DOHH2 (cell line): Measurements from ENCODE around the gene GIT1.

Experiments
- H3F3A ChIP-seq: fragments of 200-600 bp; sonication (generic), shearing (Covaris generic); 2 replicates; pipeline ENCODE4 v1.6.0; 2016; ENCODE audit warnings: antibody characterized with exemption, mild to moderate bottlenecking; ENCODE audit not compliant: control insufficient read depth, insufficient read depth
- H3K27ac ChIP-seq: fragments of 200-600 bp; sonication (generic); 2 replicates; pipeline ENCODE4 v1.5.1; 2014; ENCODE audit warnings: low read depth, mild to moderate bottlenecking, low read length, moderate library complexity
- H3K27me3 ChIP-seq: fragments of 200-600 bp; sonication (generic); 2 replicates; pipeline ENCODE4 v1.6.1; 2014; ENCODE audit warnings: mild to moderate bottlenecking, low read length, mixed read lengths; ENCODE audit not compliant: control insufficient read depth
- H3K36me3 ChIP-seq: fragments of 200-600 bp; sonication (generic); 2 replicates; pipeline ENCODE4 v1.6.1; 2014; ENCODE audit warnings: mild to moderate bottlenecking, low read length, moderate library complexity, mixed read lengths; ENCODE audit not compliant: control insufficient read depth
- H3K4me1 ChIP-seq: fragments of 200-600 bp; sonication (generic); 2 replicates; pipeline ENCODE4 v1.6.1; 2014; ENCODE audit warnings: mild to moderate bottlenecking, low read length, mixed read lengths; ENCODE audit not compliant: control insufficient read depth
- H3K4me2 ChIP-seq: fragments of 200-600 bp; sonication (generic); 2 replicates; pipeline ENCODE4 v1.6.0; 2014; ENCODE audit warnings: mild to moderate bottlenecking, low read length, moderate library complexity
- H3K4me3 ChIP-seq: fragments of 200-600 bp; sonication (generic); 2 replicates; pipeline ENCODE4 v1.5.1; 2014; ENCODE audit warnings: mild to moderate bottlenecking, low read length, mixed read lengths
- H3K79me2 ChIP-seq: fragments of 200-600 bp; sonication (generic); 2 replicates; pipeline ENCODE4 v1.6.1; 2014; ENCODE audit warnings: mild to moderate bottlenecking, low read length, mixed read lengths; ENCODE audit not compliant: control insufficient read depth
- H3K9me2 ChIP-seq: fragments of 200-600 bp; sonication (generic); replicated peaks from 2 replicates; pipeline ENCODE4 v1.6.1; 2014; ENCODE audit warnings: mild to moderate bottlenecking, low read length, mixed read lengths; ENCODE audit not compliant: control insufficient read depth
- H3K9me3 ChIP-seq: fragments of 200-600 bp; sonication (generic); 2 replicates; pipeline ENCODE4 v1.6.1; 2014; ENCODE audit warnings: antibody characterized with exemption, low read length, mixed read lengths; ENCODE audit not compliant: control insufficient read depth, insufficient read depth
- H4K20me1 ChIP-seq: fragments of 200-600 bp; sonication (generic); 2 replicates; pipeline ENCODE4 v1.6.0; 2014; ENCODE audit warnings: low read depth, mild to moderate bottlenecking, antibody characterized with exemption, low read length, moderate library complexity; ENCODE audit not compliant: control insufficient read depth, insufficient read depth
- CTCF ChIP-seq: fragments of 200-600 bp; sonication (generic); IDR thresholded peaks from one replicate; pipeline ENCODE4 v1.5.1; 2014; ENCODE audit warnings: antibody characterized with exemption, mild to moderate bottlenecking, low read depth, low read length; ENCODE audit not compliant: poor library complexity, severe bottlenecking
- EZH2phosphoT487 ChIP-seq: fragments of 200-600 bp; sonication (generic); IDR thresholded peaks from 2 replicates; pipeline ENCODE4 v1.6.1; 2017; ENCODE audit warnings: borderline replicate concordance, mild to moderate bottlenecking, antibody characterized with exemption, low read length, moderate library complexity, mixed read lengths

Gene GIT1

GRCh38 chr17:29576214-29577000 is 13.0 kb downstream of the GIT1 start:
- H3K9me3 ChIP-seq, result no peaks in the 10 kb centered on the region

GRCh38 chr17:29575511-29576213 is 13.8 kb downstream of the GIT1 start:
- peaks cover 86% of the 10 kb centered on the region for H3K36me3 ChIP-seq

More at GRCh38 chr17:29576214-29577000, 13.0 kb downstream of the GIT1 start:
- Histone ChIP-seq H3K4me1 (peaks cover 25% of the 10 kb centered on the region), H3F3A (no peaks in the 10 kb centered on the region), H4K20me1 (no peaks in the 10 kb centered on the region), H3K4me2 (no peak overlapping the region), H3K36me3 (peaks cover 89% of the 10 kb centered on the region), H3K79me2 (no peaks in the 10 kb centered on the region), H3K9me2 (no peaks in the 10 kb centered on the region), H3K27me3 (no peaks in the 10 kb centered on the region), H3K27ac (no peak overlapping the region), H3K4me3 (no peak overlapping the region)
- TF ChIP-seq CTCF (no peak), EZH2phosphoT487 (no peak)

GRCh38 chr17:29574732-29575510 is 14.5 kb downstream of the GIT1 start:
- no peaks in the 10 kb centered on the region for H3K27me3 ChIP-seq
- no peaks in the 10 kb centered on the region for H3K9me2 ChIP-seq
- no peak overlapping the region for H3K4me2 ChIP-seq
- H3K4me1 ChIP-seq, result peaks cover 14% of the 10 kb centered on the region
- peaks cover 3% of the 10 kb centered on the region for H3F3A ChIP-seq
- H3K27ac ChIP-seq, result no peak overlapping the region
- no peak overlapping the region for H3K4me3 ChIP-seq
- no peaks in the 10 kb centered on the region for H3K79me2 ChIP-seq
- H3K9me3 ChIP-seq, result no peaks in the 10 kb centered on the region
- peaks cover 80% of the 10 kb centered on the region for H3K36me3 ChIP-seq
- TF ChIP-seq EZH2phosphoT487, result no peak
- H4K20me1 ChIP-seq, result no peaks in the 10 kb centered on the region

More at GRCh38 chr17:29575511-29576213, 13.8 kb downstream of the GIT1 start:
- H4K20me1 ChIP-seq, result no peaks in the 10 kb centered on the region
- no peaks in the 10 kb centered on the region for H3K79me2 ChIP-seq
- TF ChIP-seq EZH2phosphoT487 (no peak), CTCF (no peak)
- H3K4me3 ChIP-seq, result no peak overlapping the region
- H3F3A ChIP-seq, result peaks cover 3% of the 10 kb centered on the region
- no peaks in the 10 kb centered on the region for H3K27me3 ChIP-seq
- H3K9me3 ChIP-seq, result no peaks in the 10 kb centered on the region
- no peaks in the 10 kb centered on the region for H3K9me2 ChIP-seq
- no peak overlapping the region for H3K4me2 ChIP-seq
- H3K4me1 ChIP-seq, result peaks cover 17% of the 10 kb centered on the region
- no peak overlapping the region for H3K27ac ChIP-seq
